Suprapubic skin (tissue), 4 donors: ENCODE measurements around the gene MTARC1.

ENCODE experiments used
- EP300 ChIP-seq: sonication (generic); formaldehyde crosslinking; IDR thresholded peaks from one replicate; pipeline ENCODE4 v1.6.1; 2017; ENCODE audit warnings: antibody characterized with exemption
- POLR2A ChIP-seq, 2 donors: fragments of 450-650 bp; IDR thresholded peaks; one replicate each; pipeline ENCODE4 v1.6.1; 2017; ENCODE audit warnings: antibody characterized with exemption in 2 of 2, mild to moderate bottlenecking in 2 of 2, moderate library complexity in 2 of 2
- POLR2AphosphoS5 ChIP-seq, 3 donors: sonication (generic); formaldehyde crosslinking; IDR thresholded peaks; one replicate each; pipeline ENCODE4 v1.6.1; 2017; ENCODE audit warnings: antibody characterized with exemption in 3 of 3
- TF ChIP-seq, protein P1 (sequence below), 2 donors: fragments of 200-600 bp in 1 of 2; fragments of 450-650 bp in 1 of 2; sonication (generic) in 1 of 2; IDR thresholded peaks; one replicate each; pipeline ENCODE4 v1.5.1; 2016 to 2019; ENCODE audit warnings: antibody characterized with exemption in 2 of 2, mild to moderate bottlenecking in 1 of 2, moderate library complexity in 1 of 2

DNA sequence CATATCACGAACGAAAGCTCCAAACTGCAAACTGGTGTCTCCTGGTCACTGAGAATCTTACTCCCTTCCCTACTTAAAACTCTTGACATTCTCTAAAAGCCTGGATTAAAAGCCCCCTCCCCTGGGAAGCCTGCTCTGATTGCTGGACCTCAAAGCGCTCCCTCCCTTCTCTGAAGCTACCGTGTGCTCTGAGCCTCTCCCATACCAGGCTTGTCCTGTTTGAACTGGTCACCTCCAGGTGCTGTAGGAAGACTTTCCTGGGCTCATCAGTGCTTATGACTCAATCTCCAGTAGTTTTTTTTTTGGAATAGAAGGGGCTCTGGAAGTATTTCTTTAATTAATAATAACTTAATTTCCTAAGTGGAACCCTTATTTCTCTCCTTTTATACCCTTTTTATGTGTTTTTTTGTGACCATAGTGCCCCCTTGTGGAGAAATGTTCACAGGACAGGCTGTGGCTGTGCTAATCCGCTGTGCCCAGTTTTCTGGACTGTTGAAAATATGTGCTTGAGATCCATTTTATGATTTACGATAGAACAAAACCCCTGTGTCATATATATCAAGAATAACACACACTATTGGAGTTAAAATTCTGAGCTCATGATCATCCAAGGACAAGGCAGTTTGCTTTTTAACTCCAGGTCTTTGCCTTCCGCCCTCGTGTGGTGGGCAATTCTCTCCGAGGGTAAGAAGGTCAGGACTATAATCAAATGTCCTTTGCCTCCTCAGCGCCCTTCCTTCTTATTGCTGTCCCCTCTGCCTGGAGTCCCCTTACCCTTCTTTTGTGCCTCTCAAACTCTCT, 16.9 kb downstream of the MTARC1 start:
- TF ChIP-seq, protein P1, sequence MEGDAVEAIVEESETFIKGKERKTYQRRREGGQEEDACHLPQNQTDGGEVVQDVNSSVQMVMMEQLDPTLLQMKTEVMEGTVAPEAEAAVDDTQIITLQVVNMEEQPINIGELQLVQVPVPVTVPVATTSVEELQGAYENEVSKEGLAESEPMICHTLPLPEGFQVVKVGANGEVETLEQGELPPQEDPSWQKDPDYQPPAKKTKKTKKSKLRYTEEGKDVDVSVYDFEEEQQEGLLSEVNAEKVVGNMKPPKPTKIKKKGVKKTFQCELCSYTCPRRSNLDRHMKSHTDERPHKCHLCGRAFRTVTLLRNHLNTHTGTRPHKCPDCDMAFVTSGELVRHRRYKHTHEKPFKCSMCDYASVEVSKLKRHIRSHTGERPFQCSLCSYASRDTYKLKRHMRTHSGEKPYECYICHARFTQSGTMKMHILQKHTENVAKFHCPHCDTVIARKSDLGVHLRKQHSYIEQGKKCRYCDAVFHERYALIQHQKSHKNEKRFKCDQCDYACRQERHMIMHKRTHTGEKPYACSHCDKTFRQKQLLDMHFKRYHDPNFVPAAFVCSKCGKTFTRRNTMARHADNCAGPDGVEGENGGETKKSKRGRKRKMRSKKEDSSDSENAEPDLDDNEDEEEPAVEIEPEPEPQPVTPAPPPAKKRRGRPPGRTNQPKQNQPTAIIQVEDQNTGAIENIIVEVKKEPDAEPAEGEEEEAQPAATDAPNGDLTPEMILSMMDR (IDR thresholded peaks at IDR 0.05), result peak; percentile 41 to 69
- TF ChIP-seq EP300 (no peak), POLR2A (IDR thresholded peaks at IDR 0.05) (no peak), POLR2AphosphoS5 (IDR thresholded peaks at IDR 0.05) (no peak)
